GM21619 (cell line): Measurements from ENCODE around the gene DCAF7.

Experiments
- ATAC-seq: cut with Tn5 transposase; IDR thresholded peaks from one replicate; pipeline ENCODE4 v1.9.1; 2021; ENCODE audit not compliant: unreplicated experiment

The DCAF7 gene

DNA sequence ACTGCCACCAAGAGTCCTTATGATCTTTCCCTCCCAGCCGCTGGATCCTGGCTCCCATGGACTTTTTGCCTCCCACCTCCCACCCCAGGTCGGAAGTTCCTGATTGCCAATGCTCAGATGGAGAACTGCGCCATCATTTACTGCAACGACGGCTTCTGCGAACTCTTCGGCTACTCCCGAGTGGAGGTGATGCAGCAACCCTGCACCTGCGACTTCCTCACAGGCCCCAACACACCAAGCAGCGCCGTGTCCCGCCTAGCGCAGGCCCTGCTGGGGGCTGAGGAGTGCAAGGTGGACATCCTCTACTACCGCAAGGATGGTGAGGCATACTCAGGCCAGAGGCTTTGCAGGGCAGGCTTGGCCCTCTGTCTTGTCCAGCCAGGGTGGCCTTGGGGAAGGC lies 26.2 kb upstream of the DCAF7 start:
- ATAC-seq: no peak

DNA sequence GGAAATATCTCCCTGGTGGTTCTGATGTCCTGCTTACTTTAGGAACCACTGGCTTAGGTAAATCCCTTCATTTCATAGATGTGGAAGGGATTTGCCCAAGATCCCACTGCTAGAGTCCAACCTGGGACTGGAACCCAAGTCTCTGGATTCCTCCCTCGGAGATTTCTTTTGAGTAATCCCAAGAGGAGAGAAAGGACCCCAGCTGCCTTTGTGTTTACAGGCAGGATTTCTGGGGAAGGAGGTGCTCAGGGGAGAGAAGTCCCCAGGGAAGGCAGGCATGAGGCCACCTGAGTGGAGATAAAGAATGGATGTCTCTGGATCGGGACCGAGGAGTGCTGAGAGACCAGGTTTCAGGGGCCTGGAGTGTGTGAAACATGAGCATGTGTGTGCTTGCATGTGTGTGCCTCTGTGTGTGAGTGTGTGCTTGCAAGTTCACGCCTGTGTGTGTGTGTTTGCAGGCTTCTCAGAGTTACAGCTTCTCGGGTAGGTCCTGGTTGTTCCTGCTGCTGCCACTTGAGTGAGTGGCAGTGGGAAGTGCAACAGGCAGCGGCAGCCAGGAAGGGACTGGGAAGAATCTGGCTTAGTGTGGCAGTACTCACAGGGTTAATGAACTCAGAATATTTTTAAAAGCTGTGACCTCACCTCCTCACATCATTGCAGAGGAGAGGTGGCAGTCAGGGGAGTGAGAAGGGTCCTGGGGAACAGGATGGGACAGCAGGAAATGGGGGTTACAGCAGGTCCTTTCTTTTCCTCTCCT lies 24.9 kb upstream of the DCAF7 start:
- no peak for ATAC-seq

DNA sequence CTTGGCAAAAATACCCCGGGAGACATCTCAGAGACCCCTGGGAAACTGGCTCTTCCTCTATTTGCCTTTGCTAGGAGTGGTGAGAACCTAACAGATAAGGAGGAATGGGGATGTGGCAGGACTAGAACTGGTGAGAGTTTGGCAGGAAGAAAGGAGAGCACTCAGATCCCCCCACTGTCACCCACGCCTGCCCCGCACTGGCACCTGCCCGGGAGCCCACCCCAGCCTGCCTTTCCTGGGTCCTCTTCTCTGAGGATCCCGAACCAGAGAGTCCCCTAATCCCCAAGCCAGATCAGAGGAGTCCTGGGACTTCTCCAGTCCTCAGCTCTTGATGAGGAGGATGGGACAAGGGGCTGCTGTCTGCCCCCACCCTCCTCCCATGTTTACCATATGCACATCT lies 23.4 kb upstream of the DCAF7 start:
- ATAC-seq: no peak

DNA sequence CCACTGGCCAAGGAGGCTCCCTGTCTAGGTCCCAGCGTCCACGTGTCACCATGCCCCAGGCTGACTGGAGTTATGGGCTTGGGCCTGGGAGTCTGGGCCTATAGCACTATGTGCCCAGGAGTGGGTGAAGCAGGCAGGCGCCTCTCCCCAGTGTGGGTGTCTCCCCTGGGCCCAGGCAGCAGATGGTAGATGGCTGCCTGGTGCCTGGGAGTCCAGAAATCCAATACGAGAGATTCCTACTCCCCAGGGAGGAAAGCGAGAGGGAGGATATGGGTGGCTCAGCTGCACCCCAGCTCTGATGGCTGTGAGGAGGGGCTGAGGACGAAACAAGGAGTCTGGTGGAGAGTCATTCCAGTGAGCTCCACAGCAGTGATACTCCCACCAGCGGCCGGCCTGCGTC lies 22.1 kb upstream of the DCAF7 start:
- ATAC-seq: no peak

- no peak for ATAC-seq
These were observed 20.3 kb upstream of the DCAF7 start for GRCh38 chr17:63529711-63530556.

- no peak for ATAC-seq
These were observed 19.7 kb upstream of the DCAF7 start for GRCh38 chr17:63530557-63531021.

- ATAC-seq: no peak
These were observed 19.0 kb upstream of the DCAF7 start for GRCh38 chr17:63531022-63531965.

- no peak for ATAC-seq
These were observed 16.7 kb upstream of the DCAF7 start for GRCh38 chr17:63533433-63534077.

GRCh38 chr17:63534078-63534570 lies 16.2 kb upstream of the DCAF7 start:
- no peak for ATAC-seq

GRCh38 chr17:63534816-63535455 lies 15.3 kb upstream of the DCAF7 start:
- no peak for ATAC-seq

GRCh38 chr17:63535640-63536039 lies 14.6 kb upstream of the DCAF7 start:
- ATAC-seq: no peak

- ATAC-seq: no peak
These were observed 13.3 kb upstream of the DCAF7 start for GRCh38 chr17:63537001-63537400.

- ATAC-seq: no peak
These were observed 12.1 kb upstream of the DCAF7 start for GRCh38 chr17:63537991-63538692.

- no peak for ATAC-seq
These were observed 11.3 kb upstream of the DCAF7 start for GRCh38 chr17:63538693-63539595.

DNA sequence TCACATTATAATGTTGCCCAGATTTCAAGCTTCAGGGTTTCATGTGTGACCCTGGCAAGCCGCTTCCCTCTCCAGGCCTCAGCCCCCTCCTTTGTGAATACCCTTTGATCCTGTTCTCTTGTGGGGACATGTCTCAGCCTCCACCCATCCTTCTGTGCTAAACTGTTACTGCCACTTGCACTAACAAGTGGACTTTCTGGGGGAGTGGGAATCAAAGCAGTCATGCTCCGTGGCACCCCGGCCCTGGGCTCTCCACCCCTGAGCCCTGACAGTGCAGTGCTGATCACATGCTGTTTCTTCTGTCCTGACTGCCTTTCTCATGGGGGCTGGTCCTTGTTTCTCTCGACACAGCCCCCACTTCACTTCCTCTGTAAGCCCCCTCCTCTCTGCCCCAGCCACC lies 9.7 kb upstream of the DCAF7 start:
- ATAC-seq: no peak

- no peak for ATAC-seq
These were observed 8.1 kb upstream of the DCAF7 start for GRCh38 chr17:63542218-63542545.

GRCh38 chr17:63542942-63543821 lies 7.1 kb upstream of the DCAF7 start:
- ATAC-seq: no peak
